AG04450 (cell line): ENCODE data around the gene MATR3. TPM values are rescaled to one million over a fixed set of nuclear protein-coding genes. Genes with fewer than 3 reads are reported as not detected.
"Not testable (repeated sequence)": the region's sequence is repeated elsewhere in the genome, so short reads cannot be mapped to it uniquely, and the experiment has no call there.

Experiments
- CTCF ChIA-PET: fragments of 300-600, 350-600 bp; formaldehyde crosslinking; extraction: SDS; loops from one replicate; lab custom pipeline; 2022; ENCODE audit warnings: antibody characterized with exemption, inconsistent platforms; lab: Charles Lee
- POLR2A ChIA-PET: fragments of 350-600 bp; formaldehyde crosslinking; extraction: SDS; loops from one replicate; lab custom pipeline; 2021; ENCODE audit warnings: antibody characterized with exemption, inconsistent platforms; lab: Yijun Ruan, JAX
- DNase-seq: peaks from one replicate; pipeline ENCODE4 v3.0.0-alpha.2; 2011; ENCODE audit warnings: low read depth, low spot score
- H3K27ac ChIP-seq: one replicate; pipeline ENCODE4 v1.5.1; 2012; ENCODE audit warnings: low read depth, low read length, control low read depth
- H3K27me3 ChIP-seq: one replicate; pipeline ENCODE4 v1.6.0; 2012; ENCODE audit warnings: low read length; ENCODE audit not compliant: control insufficient read depth, insufficient read depth
- H3K4me3 ChIP-seq: 2 replicates; pipeline ENCODE4 v1.5.1; 2011; ENCODE audit warnings: mild to moderate bottlenecking, low read depth, low read length, control low read depth
- H3K9me3 ChIP-seq: 2 replicates; pipeline ENCODE4 v1.5.1; 2012; ENCODE audit warnings: low read length; ENCODE audit not compliant: control insufficient read depth, insufficient read depth
- CTCF ChIP-seq: IDR thresholded peaks from 2 replicates; pipeline ENCODE4 v1.5.1; 2011; ENCODE audit warnings: low read depth, low read length, control low read depth, inconsistent platforms
- polyA plus RNA-seq: library from polyadenylated mRNA; depleted of rRNA; stranded (reverse); fragments of >200 nt; gene quantifications from 2 replicates; pipeline ENCODE4 v1.2.3, GENCODE V29; 2011

The MATR3 gene
- polyA plus RNA-seq, 1 experiment, result 166 TPM

- no peak for TF ChIP-seq CTCF
- ChIA-PET POLR2A (interaction anchor here (0.7 kb wide), 1 partner anchor 15 kb away, joined by 4 read pairs; no protein-coding TSS in a partner anchor), CTCF (interaction anchor here (0.6 kb wide), 1 partner anchor 541 kb away, joined by 7 read pairs; no protein-coding TSS in a partner anchor)
- Histone ChIP-seq H3K4me3 (no peak overlapping the region), H3K27ac (no peak overlapping the region), H3K27me3 (no peaks in the 10 kb centered on the region), H3K9me3 (no peaks in the 10 kb centered on the region)
- DNase-seq, result no peak
Measured at GRCh38 chr5:139266236-139266635, 27.3 kb upstream of the MATR3 start.

- Histone ChIP-seq H3K4me3 (no peak overlapping the region), H3K9me3 (no peaks in the 10 kb centered on the region), H3K27me3 (no peaks in the 10 kb centered on the region), H3K27ac (no peak overlapping the region)
- CTCF ChIA-PET, result no interaction called here
- no peak for TF ChIP-seq CTCF
- DNase-seq, result no peak
- POLR2A ChIA-PET, result no interaction called here
Measured at GRCh38 chr5:139267481-139267880, 26.1 kb upstream of the MATR3 start.

- CTCF ChIA-PET, result no interaction called here
- H3K27me3 ChIP-seq, result no peaks in the 10 kb centered on the region
- H3K4me3 ChIP-seq, result no peak overlapping the region
- POLR2A ChIA-PET, result no interaction called here
- DNase-seq, result no peak
- H3K27ac ChIP-seq, result no peak overlapping the region
- H3K9me3 ChIP-seq, result no peaks in the 10 kb centered on the region
- peak; percentile 26; the same call in 1 of the 2 replicates for TF ChIP-seq CTCF
Measured at GRCh38 chr5:139268364-139269202, 25.0 kb upstream of the MATR3 start.

GRCh38 chr5:139270718-139271117 lies 22.8 kb upstream of the MATR3 start:
- H3K27me3 ChIP-seq, H3K9me3 ChIP-seq, CTCF ChIA-PET, H3K4me3 ChIP-seq, DNase-seq: not testable (repeated sequence)
- H3K27ac ChIP-seq, result peak overlapping the region; percentile 84
- POLR2A ChIA-PET, result interaction anchor here (0.6 to 3.7 kb wide), 4 partner anchors 11 to 130 kb away, joined by 4 to 25 read pairs (median 7); partner anchors contain the start of genes MATR3 and SIL1

- Histone ChIP-seq H3K27ac (peak overlapping the region; percentile 84), H3K27me3 (no peaks in the 10 kb centered on the region), H3K9me3 (no peaks in the 10 kb centered on the region), H3K4me3 (no peak overlapping the region)
- CTCF ChIA-PET, result interaction anchor here (1.1 to 2.1 kb wide), 2 partner anchors 675 to 692 kb away, joined by 3 to 6 read pairs; no protein-coding TSS in a partner anchor
- DNase-seq, result peak; percentile 82
- peak; percentile 31; the same call in 1 of the 2 replicates for TF ChIP-seq CTCF
- POLR2A ChIA-PET, result interaction anchor here (0.6 to 3.7 kb wide), 6 partner anchors 12 to 696 kb away, joined by 4 to 25 read pairs (median 6); partner anchors contain the start of genes HSPA9, MATR3, PAIP2 and SIL1
Measured at GRCh38 chr5:139271201-139272027, 22.1 kb upstream of the MATR3 start.
